ENCODE data around the gene SRGAP3.

SRGAP3 gene

DNA sequence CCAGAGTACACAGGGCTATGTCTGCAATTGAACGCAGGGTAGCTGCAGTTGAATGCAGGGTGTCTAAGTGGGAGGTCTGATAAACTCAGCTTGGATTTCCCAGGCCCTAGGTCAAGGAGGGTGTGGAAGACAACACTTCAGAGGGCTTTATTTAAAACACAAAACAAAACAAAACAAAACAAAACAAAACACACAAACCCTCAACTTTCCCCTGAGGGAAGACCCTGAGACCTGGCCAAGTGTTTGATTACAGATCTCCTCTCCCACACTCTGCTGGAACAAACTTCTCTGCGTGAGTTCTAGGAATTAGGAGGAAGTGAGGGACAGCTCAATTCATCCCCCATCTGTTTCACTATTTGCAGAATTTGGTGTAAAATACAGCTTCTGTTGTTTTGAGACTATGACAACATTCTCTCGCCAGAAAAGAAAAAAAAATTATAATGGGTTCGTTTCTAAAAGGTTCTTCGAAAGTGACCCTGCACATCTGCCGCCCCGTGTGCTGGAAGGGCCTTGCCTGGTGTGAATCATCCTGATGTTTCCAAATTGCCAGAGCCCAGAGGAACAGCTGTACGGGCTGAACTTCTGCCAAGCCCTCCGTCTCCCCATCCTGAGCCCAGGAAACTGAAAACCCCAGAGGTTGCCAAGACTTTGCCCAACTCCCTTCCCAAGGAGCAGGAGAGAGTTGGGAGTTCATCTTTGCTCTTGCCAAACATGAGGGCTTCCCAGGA, 212.9 kb downstream of the SRGAP3 start:
- DNase-seq = no peak

DNA sequence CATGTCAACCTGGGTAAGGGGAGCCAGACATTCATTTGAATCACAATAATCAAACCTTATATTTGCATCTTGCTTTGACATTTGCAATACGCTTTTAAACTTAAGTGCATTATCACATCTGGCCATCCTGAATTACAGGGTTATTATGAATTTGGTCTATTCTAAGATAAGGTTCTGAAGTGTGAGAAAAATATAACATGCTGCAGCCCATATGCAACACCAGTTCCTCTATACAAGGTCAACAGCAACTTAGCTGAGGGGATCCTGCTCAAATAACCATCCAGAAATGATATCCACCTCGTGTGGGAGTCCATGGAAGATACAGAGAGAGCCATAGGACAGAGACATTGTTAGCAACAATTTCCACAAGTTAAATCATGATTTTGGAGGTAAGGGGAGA, 213.5 kb downstream of the SRGAP3 start:
- no peak for DNase-seq

DNA sequence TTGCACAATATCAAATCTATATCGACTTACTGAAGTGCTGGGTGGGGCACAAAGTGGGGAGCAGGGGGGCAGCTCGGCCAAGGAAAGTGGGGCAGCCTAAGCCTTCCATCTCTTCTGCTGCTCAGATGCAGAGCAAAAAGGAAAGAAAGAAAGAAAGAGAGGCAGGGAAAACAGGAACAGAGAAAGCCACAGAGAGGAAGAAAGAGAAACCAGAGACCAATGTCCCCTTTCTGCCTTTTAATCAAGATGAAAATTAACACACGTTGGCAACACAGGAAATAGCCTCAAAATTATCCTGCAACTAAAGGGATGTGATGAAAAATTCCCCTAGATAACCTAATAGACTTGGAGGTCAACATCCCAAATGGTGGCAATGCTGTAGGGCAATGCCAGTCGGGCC, 214.0 kb downstream of the SRGAP3 start:
- no peak for DNase-seq

DNA sequence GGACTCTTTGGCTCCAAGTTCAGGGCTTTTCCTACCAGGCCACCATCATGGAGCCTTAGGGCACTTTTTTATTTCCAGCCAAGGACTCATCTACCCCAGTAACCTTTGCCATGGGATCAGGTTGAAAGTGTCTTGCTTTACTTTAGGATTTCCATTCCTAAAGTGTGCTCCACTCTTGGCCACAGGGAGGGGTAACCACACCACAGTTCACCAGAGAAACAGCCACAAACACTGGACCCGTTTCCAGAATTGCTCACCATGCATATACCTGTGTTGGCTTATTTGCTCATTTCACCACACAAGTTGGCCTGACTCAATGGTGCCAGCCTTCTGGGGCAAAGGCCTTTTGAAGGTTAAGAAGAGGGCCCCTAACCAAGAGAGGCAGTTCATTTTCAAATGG, 215.6 kb downstream of the SRGAP3 start:
- no peak for DNase-seq

DNA sequence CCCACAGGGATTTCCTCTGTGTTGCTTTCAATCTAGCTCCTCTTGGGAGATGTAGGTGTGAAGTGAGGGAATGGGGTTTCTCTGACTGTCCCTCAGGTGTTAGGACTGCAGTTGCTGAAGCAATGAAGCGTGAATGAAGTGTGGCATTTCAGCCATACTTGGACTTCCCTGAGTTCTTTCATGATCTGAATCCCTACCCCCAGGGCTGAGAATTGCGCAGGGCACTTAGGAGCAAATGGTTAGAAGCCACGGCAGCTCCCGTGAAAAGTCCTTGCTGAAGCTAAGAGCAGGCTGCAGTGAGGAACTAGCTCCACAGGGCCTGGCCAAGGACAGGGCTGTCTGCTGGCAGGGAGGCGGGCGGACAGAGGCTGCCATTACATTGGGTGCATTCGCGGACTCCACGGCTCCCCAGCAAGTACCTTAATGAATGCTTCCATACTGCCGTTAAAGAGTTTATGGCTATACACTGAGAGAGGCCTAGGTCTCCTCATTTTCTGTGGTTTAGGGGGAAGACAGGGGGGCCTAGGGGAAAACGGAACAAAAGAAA, 217.1 kb downstream of the SRGAP3 start:
- DNase-seq = no peak

DNA sequence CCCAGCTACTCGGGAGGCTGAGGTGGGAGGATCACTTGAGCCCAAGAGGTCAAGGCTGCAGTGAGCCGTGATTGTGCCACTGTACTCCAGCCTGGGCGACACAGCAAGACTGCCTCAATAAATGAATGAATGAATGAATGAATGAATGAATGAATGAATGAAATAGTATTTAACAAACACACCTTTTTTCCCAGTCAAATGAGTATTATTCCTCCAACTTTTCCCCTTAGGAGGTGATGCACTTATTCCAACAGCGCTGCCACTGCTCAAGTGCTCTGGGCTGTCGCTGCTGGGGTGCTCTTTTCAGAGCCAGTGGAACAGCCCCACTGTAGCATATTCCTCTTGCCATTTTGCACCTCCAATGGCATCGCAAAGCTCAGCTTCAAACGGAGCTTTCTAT, 219.4 kb downstream of the SRGAP3 start:
- DNase-seq = no peak

DNA sequence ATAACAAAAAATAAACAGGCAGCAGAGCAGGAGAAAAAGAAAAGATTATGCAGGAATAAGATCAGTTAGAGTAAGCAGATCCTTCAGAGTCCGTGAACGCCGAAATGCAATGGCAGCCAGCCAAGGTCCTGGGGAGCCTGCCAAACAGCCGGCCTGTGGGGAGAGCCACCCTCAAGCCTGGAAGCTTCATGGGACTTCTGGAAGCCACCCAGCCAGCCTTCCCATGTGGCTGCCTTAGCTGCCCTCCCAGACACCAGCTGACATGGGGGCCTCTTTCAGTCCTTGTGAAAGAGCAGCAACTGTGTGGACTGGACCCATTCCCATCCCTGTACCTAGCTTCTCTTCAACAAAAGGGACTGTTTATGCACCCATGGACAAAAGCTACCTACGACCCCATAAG, 221.3 kb downstream of the SRGAP3 start:
- DNase-seq = no peak

DNA sequence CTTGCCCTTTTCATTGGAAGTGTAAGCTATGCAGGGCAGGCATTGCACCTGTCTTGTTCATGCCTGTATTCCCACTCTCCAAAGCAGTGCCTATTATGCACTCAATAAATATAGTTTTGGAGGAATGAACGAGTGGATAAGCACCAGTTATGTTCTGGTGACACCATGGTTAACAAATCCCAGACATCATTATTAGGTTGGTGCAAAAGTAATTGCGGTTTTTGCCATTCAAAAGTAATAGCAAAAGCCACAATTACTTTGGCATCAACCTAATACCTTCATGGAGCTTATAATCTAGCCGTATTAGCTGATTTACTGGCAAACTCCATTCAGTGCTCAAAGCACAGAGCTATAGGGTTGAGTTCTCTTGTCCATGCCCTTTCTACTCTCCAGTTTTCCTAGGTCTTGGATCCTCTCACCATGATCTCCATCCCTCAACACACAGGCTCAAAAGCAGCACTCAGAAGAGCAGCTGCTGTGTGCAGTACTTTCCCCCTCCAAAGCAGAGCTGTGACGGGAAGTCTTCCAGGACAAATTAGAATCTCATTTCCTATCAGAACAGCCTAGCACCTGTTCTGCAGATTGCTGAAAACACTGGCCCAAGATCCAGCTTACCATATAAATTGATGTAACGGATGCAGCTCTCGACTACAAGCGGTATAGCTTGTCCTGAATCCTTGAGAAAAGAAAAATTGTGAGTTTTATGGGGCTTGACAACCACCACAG, 223.0 kb downstream of the SRGAP3 start:
- DNase-seq = no peak

DNA sequence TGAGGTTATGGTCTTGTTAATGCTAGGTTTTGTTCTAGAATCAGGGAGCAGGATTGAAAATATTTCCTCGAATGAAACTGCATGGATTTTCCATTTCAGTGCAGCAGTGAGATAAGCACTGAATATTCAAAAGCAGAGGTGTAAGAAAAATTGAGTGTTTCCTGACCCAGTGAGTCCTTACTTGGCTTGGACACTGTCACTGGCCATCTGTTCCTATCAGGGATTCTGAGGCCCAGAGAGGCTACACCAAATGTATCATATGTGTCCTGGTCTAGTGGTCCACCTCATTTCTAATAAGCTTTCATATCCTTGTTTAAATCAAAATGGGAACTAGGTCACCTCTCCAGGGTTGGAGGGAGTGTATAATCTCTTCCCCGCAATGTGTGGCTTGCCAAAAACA, 225.1 kb downstream of the SRGAP3 start:
- DNase-seq = no peak

DNA sequence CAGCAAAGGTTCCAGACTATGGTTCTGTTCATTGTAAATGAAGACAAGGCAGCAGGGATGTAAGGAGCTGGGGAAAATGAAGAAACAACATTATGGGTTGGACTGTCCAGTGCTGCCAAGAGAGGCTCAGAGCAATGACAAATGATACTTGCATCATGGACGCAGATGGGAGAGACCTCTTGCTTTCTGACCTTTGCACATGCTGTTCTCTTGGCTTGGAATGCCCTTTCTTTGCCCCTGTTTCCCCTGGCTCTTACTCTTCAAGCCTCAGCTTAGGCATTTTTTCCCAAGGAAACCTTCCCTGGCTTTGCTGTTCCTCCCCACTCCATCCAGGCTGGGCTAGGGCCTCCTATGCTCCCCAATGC, 226.2 kb downstream of the SRGAP3 start:
- DNase-seq = no peak

DNA sequence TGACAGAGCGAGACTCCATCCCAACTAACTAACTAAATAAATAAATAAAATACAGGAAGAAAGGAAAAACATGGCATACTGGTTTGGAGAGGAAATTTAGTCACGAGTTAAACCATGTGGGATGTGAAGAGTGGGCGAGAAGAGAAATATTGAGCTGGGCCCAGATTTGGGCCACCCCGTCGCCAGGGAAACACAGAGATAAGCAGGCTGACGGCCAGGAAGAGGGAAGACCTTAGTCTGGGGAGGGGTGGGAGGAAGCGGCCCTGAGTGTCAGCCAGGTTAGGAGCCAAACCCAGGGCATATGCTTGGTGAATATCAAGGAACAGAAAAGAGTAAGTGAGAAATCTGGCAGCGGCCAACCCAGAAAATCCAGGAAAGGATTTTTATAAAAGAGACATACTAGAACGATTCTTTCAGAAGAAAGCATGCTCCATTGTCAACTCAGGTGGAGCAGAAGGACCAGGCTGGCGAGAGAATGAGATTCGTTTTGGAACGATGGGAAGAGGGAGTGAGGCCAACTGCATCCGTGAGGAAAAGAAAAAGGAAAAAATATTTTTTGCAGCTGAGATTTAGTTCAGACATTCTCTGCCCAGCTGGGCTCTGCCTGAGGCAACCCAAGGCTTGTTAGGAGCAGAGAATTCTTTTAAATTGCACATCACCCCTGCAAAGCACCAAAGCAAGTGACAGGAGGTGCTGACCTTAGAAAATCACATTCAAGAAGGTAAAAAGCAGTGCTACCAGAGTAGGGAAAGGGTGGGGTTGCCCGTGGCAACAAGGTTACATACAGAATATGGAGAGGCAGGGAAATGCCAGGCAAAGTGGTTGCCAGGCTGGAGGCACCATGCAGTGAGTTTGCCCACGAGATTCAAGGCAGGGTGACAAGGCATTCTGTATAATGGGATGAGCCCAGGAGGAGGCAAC, 226.9 kb downstream of the SRGAP3 start:
- no peak for DNase-seq

DNA sequence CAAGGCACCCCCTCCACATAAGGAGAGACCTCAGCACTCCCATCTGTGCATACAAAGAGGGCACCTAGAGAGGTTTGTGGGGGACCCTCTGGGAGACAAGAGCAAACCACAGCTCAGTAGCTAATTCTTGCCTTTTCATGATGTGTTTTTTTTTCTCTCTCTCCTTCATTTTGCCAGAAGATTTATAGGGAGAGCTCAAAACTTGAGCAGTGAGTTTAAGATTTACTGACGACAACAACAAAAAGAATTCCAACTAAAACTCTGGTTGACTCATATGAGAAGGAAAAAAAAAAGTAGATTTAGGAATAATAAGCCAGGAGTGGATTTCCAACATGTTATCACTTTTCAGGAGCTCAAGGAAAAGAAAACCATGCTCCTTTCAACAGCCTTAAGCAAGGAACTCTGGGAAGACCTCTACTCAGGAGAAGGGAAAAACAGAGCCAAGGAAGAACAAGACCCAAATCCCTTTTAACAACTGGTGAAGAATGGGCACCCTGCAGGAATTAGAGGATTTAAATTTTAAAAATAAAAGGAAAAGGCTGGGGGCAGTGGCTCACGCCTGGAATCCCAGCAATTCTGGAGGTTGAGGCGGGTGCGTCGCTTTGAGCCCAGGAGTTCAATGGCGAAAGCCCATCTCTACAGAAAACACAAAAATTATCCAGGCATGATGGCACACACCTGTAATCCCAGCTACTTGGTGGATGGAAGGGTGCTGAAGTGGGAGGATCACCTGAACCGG, 228.0 kb downstream of the SRGAP3 start:
- DNase-seq = no peak

DNA sequence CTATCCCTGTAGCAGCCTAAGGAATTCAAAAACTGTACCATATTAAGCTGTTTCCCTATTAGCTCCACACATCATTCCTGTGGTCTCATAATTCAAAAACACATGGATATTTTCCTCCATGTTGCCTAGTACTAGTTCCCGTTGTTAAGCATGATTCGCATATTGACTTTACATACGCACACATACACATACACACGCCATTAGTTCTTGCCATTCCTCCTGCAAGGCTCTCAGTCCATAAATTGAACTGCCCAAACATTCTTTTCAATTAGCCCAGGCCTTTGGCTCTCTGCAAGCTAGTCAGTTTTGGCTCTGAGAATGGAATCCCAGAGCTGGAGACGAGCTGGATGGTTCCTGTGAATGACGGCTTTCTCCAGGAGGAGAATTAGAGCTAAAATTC, 229.0 kb downstream of the SRGAP3 start:
- DNase-seq = no peak

DNA sequence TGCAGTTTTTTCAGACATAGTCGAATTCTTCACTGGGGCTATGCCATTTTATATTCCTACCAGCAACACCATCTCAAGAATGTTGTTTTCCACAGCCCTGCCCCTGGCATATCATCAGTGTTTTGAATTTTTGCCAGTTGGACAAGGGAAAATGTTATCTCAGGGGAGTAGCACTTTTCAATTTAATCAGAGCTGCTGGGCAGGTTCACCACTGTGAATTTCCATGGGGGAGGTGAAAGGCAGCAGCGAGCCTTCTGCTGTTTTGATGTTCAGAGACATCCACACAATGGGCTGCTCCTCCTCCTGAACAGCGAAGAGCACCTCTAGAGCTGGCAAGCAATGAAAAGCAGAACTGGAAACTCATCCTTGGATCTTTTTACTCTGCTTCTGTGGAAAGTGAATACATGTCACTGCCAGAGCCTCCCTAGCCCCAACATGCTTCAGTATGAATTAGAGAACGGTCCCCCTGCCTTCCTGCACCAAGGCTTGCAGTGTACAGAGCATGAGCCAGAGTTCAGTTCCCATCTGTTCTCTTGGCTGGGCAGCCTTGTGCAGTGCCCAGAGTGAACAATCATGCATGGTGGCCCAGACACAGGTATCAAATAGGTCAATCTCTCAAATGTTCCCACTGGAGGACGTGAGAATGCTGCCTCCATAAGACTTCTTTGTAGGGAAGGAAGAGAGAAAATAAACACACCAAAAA, 230.0 kb downstream of the SRGAP3 start:
- DNase-seq = no peak

DNA sequence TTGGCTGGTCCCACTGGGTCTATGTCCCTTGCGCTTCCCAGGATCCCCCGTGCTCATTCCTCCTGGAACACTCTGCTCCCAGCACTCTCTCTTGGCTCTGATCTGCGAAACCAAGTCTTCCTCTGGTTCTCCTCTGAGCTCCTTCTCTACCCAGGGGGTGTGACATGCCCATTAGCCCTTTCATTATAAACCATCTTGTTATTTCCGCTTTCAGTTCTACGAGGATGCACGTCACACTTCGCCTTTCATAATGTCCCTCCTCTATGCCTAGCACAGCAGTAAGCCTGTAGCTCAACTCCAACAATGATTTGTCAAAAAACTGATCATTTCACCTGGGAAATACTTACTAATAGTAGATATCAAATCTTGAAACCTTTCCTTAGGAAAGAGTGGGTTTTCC, 234.2 kb downstream of the SRGAP3 start:
- DNase-seq = no peak

DNA sequence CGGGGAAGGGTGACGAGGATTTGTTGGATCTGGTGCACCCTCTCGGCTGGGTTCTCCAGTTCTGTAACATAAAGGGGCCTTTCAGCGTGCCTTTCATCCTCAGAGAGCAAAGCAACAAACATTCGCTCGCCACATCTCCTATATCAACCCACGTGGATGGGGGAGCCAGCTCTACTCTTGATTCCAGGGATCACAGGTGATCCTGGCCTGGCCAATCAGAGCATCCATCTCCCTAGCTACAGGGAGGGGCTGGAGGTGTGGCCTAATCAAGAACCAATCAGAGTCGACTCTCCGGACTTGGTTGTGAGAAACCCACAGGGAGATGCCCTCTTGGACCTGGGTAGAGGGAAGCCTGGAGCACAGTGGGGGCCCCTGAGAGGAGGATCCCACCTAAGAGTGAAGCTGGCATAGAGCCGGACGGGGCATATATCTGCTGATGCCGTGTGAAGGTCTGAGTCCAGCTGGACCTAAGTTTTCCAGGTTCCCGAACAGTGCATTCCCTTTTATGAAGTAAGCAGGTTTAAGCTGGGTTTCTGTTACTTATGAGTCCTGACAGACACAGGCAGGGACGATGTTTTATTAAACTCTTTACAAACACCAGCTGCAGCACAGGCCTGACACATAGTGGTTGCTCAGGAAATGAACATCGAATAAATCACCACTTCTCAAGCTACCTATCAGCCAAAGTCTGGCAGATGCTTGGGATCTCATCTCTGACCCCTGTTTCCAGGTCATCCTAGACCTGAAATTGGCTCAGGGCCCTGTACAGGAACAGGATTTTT, 235.5 kb downstream of the SRGAP3 start:
- DNase-seq = no peak

DNA sequence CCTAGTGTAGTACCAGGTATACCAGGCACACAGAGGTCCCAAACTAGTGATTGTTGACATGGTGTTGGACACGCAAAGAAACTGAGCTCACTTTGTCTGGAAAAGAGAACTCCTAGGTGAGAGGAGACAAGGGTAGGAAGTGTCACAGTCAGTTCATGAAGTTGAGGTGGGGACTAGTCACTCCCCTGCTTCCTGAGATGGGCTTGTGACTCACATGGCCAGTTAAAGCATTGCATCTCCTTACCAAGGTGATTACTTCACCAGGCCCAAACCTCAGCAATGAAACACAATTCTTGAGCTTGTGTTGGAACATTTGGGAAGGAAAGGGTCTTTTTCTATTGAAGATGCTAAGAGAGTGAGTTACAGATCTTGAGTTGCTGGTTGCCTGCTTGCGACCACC, 236.9 kb downstream of the SRGAP3 start:
- DNase-seq = peak; percentile 11

DNA sequence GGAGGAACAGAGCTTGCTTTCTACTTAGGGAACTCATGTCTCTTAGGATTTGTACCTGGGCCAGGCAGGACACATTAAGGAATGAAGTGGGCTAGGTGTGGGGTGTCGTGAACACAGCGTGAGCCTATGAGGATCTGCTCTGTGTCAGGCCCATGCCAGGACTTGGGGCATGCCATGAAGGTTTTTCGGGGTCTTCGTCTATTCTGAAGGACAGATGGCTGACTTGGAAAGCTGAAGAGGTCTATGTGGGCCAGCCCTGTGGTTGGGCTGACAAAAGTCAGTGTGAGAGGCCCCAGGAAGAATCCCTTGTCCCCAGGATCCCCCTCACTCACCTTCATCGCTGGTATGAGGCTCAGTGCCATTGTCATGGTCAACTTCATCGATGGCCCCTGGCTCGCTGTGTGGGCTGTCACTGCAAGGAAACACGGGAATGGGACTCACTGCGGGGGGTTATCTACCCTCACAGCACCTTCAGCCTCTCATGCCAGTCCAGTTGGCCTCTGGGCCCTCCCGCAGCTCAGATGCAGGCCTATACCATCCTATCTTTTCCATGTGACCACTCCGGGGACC, 239.4 kb downstream of the SRGAP3 start:
- DNase-seq = no peak

DNA sequence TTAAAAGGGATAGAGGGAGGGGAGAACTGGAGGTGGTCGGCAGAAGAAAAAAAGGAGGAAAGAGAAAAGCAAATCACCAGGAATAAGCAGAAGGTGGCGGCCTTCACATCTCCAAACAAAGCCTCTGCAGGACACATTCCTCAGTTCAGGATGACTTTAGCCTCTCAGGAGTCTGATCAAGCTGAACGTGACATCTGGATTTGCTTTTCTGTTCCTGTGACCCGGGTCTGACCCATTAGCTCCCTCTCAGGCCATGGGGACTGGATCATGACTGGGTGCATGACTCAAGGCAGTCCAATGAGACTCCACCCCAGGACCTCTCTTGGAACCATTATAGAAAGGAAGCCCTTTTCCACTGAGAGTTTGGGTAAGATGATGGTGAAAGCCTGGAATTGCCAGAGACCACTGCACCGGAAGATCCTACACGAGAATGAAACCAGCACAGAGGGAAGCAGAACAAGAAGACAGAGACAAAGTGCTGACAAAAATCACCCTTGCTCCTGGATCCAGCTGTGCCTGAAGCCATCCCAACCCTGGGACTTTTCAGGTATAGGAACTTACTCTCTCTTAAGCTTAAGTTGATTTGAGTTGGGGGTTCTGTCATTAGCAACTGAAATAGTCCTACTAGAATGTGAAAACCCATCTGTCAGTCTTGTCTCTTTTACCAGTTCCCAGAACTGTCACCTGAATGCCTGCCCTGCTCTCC, 240.7 kb downstream of the SRGAP3 start:
- no peak for DNase-seq

DNA sequence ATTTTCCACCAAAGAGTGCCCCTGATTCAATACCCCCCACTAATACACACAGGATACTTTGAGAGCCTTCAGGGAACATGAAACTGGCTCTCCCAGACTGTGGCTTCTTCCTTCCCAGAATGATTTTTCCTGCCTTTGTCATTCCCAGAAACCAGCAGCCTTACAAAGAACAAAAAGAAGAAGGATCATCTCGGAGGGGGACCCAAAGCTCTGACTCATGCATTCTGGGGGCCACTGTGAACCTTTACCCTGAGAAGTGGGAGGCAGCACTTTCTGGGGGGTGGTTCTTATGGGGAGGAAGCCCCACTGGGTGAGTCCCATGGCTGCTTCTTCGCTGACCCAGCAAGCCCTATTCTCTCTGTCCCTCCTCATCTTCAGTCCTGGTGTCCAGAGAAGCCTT, 241.5 kb downstream of the SRGAP3 start:
- DNase-seq = no peak
